HL-60 (cell line): Measurements from ENCODE around the gene F5.

ENCODE experiments used
- GABPA ChIP-seq: IDR thresholded peaks from 2 replicates; pipeline ENCODE4 v1.6.1; 2012; ENCODE audit warnings: low read depth
- POLR2AphosphoS5 ChIP-seq: IDR thresholded peaks from 2 replicates; pipeline ENCODE4 v1.6.1; 2012; ENCODE audit warnings: low read depth
- SPI1 ChIP-seq: IDR thresholded peaks from 2 replicates; pipeline ENCODE4 v1.6.1; 2012; ENCODE audit warnings: low read depth, mild to moderate bottlenecking, borderline replicate concordance
- TF ChIP-seq, protein P1 (sequence below): IDR thresholded peaks from one replicate; pipeline ENCODE4 v1.5.1; 2011; ENCODE audit warnings: low read length, control low read depth, inconsistent platforms; ENCODE audit not compliant: insufficient read depth
- TF ChIP-seq, protein P2 (sequence below): IDR thresholded peaks from 2 replicates; pipeline ENCODE4 v1.6.1; 2012; ENCODE audit warnings: low read depth; ENCODE audit not compliant: insufficient replicate concordance

DNA sequence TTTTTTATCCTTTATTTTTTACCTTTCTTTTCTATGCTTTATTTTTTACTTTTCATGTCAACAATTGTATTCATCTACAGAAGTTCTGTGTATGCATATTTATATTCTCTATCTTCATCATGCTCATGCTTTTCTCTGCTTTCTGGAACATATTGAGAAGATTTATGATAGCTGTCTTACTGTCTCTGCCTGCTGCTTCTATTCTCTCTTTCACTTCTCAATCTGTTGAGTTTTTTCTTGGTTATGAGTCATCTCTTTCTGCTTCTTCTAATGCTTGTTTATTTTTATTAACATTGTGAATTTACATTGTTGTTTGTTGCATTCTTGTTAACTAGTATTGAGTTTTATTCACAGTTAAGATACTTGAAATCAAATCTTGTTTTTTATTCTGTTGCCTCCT lies 22.6 kb downstream of the F5 start:
- TF ChIP-seq, protein P1, sequence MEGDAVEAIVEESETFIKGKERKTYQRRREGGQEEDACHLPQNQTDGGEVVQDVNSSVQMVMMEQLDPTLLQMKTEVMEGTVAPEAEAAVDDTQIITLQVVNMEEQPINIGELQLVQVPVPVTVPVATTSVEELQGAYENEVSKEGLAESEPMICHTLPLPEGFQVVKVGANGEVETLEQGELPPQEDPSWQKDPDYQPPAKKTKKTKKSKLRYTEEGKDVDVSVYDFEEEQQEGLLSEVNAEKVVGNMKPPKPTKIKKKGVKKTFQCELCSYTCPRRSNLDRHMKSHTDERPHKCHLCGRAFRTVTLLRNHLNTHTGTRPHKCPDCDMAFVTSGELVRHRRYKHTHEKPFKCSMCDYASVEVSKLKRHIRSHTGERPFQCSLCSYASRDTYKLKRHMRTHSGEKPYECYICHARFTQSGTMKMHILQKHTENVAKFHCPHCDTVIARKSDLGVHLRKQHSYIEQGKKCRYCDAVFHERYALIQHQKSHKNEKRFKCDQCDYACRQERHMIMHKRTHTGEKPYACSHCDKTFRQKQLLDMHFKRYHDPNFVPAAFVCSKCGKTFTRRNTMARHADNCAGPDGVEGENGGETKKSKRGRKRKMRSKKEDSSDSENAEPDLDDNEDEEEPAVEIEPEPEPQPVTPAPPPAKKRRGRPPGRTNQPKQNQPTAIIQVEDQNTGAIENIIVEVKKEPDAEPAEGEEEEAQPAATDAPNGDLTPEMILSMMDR, result no peak
- TF ChIP-seq SPI1, result no peak
- TF ChIP-seq POLR2AphosphoS5, result no peak
- TF ChIP-seq, protein P2, sequence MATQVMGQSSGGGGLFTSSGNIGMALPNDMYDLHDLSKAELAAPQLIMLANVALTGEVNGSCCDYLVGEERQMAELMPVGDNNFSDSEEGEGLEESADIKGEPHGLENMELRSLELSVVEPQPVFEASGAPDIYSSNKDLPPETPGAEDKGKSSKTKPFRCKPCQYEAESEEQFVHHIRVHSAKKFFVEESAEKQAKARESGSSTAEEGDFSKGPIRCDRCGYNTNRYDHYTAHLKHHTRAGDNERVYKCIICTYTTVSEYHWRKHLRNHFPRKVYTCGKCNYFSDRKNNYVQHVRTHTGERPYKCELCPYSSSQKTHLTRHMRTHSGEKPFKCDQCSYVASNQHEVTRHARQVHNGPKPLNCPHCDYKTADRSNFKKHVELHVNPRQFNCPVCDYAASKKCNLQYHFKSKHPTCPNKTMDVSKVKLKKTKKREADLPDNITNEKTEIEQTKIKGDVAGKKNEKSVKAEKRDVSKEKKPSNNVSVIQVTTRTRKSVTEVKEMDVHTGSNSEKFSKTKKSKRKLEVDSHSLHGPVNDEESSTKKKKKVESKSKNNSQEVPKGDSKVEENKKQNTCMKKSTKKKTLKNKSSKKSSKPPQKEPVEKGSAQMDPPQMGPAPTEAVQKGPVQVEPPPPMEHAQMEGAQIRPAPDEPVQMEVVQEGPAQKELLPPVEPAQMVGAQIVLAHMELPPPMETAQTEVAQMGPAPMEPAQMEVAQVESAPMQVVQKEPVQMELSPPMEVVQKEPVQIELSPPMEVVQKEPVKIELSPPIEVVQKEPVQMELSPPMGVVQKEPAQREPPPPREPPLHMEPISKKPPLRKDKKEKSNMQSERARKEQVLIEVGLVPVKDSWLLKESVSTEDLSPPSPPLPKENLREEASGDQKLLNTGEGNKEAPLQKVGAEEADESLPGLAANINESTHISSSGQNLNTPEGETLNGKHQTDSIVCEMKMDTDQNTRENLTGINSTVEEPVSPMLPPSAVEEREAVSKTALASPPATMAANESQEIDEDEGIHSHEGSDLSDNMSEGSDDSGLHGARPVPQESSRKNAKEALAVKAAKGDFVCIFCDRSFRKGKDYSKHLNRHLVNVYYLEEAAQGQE, result no peak
- no peak for TF ChIP-seq GABPA
